HFFc6 (cell line): ENCODE measurements around the gene ERN1. TPM values are rescaled to one million over a fixed set of nuclear protein-coding genes. Genes with fewer than 3 reads are reported as not detected.

Source experiments
- DNase-seq: peaks from one replicate; pipeline ENCODE4 v3.0.0-alpha.2; 2018
- H3K27ac Mint-ChIP-seq: 2 replicates; pipeline ENCODE4 v1.8.0; 2020; ENCODE audit warnings: mild to moderate bottlenecking, mixed read lengths
- H3K27me3 Mint-ChIP-seq: 2 replicates; pipeline ENCODE4 v1.8.0; 2021; ENCODE audit warnings: mild to moderate bottlenecking, moderate library complexity, mixed read lengths; ENCODE audit not compliant: insufficient read depth
- H3K36me3 Mint-ChIP-seq: 2 replicates; pipeline ENCODE4 v1.8.0; 2021; ENCODE audit warnings: low read depth, mixed read lengths
- H3K4me1 Mint-ChIP-seq: 2 replicates; pipeline ENCODE4 v1.8.0; 2020; ENCODE audit warnings: low read depth, mixed read lengths
- H3K4me3 Mint-ChIP-seq: 2 replicates; pipeline ENCODE4 v1.8.0; 2020; ENCODE audit warnings: mild to moderate bottlenecking, moderate library complexity, mixed read lengths
- H3K9me3 Mint-ChIP-seq: 2 replicates; pipeline ENCODE4 v1.8.0; 2020; ENCODE audit warnings: mild to moderate bottlenecking, mixed read lengths
- CTCF ChIP-seq: fragments of 200-600 bp; sonication (generic); IDR thresholded peaks from 2 replicates; pipeline ENCODE4 v1.5.0; 2021; ENCODE audit warnings: antibody characterized with exemption, mild to moderate bottlenecking
- total RNA-seq, 6 experiments: library from RNA; stranded (reverse); fragmentation: NEBNext Ultra II Directional; extraction: Animal tissue kit (Norgen Biotek cat#: 25700); gene quantifications; 2 replicates in 1 of 6; 3 replicates in 5 of 6; pipeline ENCODE4 v1.2.3, GENCODE V29; 2021

Gene ERN1
- total RNA-seq, 6 experiments from 2014 or later = 6.8 to 12.8 (median 7.9) TPM

GRCh38 chr17:64053101-64053500 is 76.8 kb downstream of the ERN1 start:
- DNase-seq = no peak
- H3K36me3 Mint-ChIP-seq = peaks cover 20% of the 10 kb centered on the region
- no peak overlapping the region for H3K27ac Mint-ChIP-seq
- TF ChIP-seq CTCF = no peak
- H3K4me3 Mint-ChIP-seq = no peak overlapping the region
- peaks cover 6% of the 10 kb centered on the region; the same call in 1 of the 2 replicates for H3K4me1 Mint-ChIP-seq
- H3K9me3 Mint-ChIP-seq = no peaks in the 10 kb centered on the region
- H3K27me3 Mint-ChIP-seq = no peaks in the 10 kb centered on the region

GRCh38 chr17:64051153-64051552 is 78.8 kb downstream of the ERN1 start:
- no peak overlapping the region for H3K27ac Mint-ChIP-seq
- H3K9me3 Mint-ChIP-seq = no peaks in the 10 kb centered on the region
- peaks cover 26% of the 10 kb centered on the region for H3K36me3 Mint-ChIP-seq
- no peaks in the 10 kb centered on the region for H3K4me1 Mint-ChIP-seq
- no peak for DNase-seq
- H3K27me3 Mint-ChIP-seq = no peaks in the 10 kb centered on the region
- no peak overlapping the region for H3K4me3 Mint-ChIP-seq
- no peak for TF ChIP-seq CTCF

GRCh38 chr17:64048805-64049204 is 81.1 kb downstream of the ERN1 start:
- Mint-ChIP-seq H3K4me3 (no peak overlapping the region), H3K27ac (no peak overlapping the region), H3K36me3 (peaks cover 26% of the 10 kb centered on the region), H3K4me1 (no peaks in the 10 kb centered on the region), H3K27me3 (no peaks in the 10 kb centered on the region; the same call in 1 of the 2 replicates), H3K9me3 (no peaks in the 10 kb centered on the region)
- no peak for TF ChIP-seq CTCF
- no peak for DNase-seq

GRCh38 chr17:64045176-64045575 is 84.8 kb downstream of the ERN1 start:
- H3K9me3 Mint-ChIP-seq = no peaks in the 10 kb centered on the region
- H3K27me3 Mint-ChIP-seq = peaks cover 2% of the 10 kb centered on the region
- no peaks in the 10 kb centered on the region for H3K4me1 Mint-ChIP-seq
- peaks cover 19% of the 10 kb centered on the region for H3K36me3 Mint-ChIP-seq
- no peak overlapping the region for H3K27ac Mint-ChIP-seq
- H3K4me3 Mint-ChIP-seq = no peak overlapping the region
- DNase-seq = no peak
- no peak for TF ChIP-seq CTCF

- H3K9me3 Mint-ChIP-seq = no peaks in the 10 kb centered on the region
- TF ChIP-seq CTCF = no peak
- H3K36me3 Mint-ChIP-seq = peaks cover 22% of the 10 kb centered on the region
- DNase-seq = no peak
- H3K27me3 Mint-ChIP-seq = peaks cover 2% of the 10 kb centered on the region
- H3K27ac Mint-ChIP-seq = no peak overlapping the region
- H3K4me3 Mint-ChIP-seq = no peak overlapping the region
- H3K4me1 Mint-ChIP-seq = no peaks in the 10 kb centered on the region
These were observed 87.1 kb downstream of the ERN1 start for GRCh38 chr17:64042700-64043485.
